GM19395 (cell line): ENCODE results near the gene PRRT3.
A peak's percentile ranks its signal among the peaks of the same experiment; 100 is the strongest.
"Not testable (repeated sequence)": the region's sequence is repeated elsewhere in the genome, so short reads cannot be mapped to it uniquely, and the experiment has no call there.

Source experiments
- ATAC-seq: cut with Tn5 transposase; IDR thresholded peaks from one replicate; pipeline ENCODE4 v1.9.1; 2021; ENCODE audit warnings: mild to moderate bottlenecking, moderate library complexity; ENCODE audit not compliant: unreplicated experiment

The PRRT3 gene

DNA sequence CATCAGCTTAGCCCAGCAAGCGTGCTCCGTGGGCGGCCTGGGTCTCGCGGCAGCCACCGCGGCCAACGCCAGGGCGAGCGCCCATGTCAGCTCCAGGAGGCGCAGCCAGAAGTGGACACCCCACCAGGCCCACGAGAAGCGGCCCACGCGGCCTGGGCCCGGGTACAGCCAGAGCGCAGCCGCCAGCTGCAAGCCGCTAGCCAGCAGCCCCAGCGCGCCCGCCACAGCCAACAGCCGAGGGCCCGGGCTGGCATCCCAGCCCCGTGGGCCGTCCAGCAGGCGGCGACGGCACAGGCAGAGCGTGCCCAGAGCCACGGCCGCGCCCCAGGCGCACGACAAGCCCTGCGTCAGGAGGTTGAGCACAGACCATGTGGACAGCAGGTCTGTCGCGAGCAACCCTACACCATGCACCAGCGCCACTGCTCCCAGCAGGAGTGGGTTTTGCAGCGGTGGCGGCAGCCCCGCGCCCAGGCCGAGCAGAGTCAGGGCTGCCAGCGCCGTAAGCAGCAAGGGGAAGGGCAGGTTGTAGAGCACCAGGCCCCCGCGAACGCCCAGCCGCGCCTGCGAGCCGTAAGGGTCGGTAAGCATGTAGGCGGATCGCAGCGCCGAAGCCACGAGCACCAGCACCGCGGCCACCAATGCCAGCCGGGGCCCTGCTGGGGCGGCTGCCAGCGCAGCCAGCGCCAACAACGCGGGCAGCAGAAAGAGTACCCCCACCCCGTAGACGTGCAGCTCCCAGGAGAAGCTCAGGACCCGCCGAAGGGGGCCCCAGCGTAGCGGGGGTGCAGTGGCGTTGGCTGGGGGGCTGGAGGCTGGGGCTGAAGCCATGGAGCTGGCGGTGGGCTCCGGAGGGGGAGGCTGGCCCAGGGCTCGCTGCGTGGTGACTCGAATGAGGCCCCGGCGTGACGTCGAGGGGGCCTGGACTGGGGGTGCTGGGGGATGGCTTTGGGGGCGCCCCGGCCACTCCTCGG is 4.9 kb downstream of the PRRT3 start:
- no peak for ATAC-seq

DNA sequence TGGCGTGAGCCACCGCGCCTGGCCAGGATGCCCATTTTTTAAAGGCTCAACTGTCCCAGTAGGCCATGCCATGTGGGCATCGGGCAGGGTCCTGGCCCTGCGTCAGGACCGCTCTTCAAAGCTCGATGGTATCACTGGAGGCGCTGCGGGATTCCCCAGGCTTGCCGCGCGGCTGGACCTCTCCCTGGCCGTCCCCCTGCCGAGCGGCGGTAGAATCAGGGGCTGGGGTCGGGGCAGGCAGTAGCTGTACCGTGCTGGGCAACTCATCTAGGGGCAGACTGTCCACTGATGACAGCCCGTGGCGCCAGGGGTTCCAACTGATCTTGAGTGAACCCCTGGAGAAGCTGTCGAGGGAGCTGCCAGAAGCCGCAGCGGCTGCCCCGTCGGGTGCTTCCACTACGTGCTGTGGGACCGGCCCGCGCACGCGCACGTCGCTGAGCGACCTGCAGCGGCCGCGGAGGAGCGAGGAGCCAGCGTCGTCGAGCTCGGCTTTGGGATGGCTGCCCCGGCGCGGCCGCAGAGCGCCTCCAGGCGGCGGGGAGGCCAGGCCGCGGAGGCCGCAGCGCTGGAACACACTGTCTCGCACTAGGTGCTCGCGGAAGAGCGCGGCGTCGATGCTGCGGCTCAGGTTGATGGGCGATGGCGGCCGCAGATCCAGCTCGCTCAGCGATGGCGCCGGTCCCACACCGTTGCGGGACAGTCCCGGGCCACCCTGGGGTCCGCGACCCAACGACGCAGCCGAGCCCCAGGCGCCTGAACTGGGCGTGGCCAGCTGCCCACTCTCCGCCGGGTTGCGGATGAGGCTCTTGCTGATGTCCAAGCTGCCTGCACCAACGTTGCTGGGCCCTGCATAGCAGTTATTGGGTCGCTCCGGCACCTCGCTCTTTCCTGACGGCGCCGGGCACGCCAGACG is 5.8 kb downstream of the PRRT3 start:
- peak; percentile 75 for ATAC-seq

DNA sequence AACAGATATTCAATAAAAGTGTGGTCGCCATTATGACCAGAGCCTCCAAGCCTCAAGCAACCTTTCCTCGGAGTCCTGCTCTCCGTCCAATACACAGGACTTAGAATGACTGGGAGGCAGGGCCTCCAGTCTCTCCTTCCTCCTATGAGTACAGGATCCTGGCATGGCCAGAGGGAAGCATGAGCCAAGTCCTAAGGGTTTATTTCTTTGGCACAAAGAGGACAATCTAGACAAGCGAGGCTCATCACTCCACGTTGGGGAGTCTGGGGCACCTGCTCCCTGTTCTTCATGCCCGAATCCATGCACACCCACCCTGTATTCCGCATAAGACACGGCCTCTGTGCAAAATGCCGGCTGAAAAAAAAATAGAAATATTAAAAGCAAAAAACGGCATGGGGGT is 6.8 kb downstream of the PRRT3 start:
- no peak for ATAC-seq

DNA sequence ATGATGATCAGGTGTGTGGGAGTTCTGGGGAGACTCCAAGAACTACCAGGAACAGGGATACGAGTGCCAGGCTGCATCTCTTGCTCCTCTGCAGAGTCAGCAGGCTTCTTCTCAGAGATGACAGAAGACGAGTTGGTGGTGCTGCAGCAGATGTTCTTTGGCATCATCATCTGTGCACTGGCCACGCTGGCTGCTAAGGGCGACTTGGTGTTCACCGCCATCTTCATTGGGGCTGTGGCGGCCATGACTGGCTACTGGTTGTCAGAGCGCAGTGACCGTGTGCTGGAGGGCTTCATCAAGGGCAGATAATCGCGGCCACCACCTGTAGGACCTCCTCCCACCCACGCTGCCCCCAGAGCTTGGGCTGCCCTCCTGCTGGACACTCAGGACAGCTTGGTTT is 7.9 kb downstream of the PRRT3 start:
- no peak for ATAC-seq

DNA sequence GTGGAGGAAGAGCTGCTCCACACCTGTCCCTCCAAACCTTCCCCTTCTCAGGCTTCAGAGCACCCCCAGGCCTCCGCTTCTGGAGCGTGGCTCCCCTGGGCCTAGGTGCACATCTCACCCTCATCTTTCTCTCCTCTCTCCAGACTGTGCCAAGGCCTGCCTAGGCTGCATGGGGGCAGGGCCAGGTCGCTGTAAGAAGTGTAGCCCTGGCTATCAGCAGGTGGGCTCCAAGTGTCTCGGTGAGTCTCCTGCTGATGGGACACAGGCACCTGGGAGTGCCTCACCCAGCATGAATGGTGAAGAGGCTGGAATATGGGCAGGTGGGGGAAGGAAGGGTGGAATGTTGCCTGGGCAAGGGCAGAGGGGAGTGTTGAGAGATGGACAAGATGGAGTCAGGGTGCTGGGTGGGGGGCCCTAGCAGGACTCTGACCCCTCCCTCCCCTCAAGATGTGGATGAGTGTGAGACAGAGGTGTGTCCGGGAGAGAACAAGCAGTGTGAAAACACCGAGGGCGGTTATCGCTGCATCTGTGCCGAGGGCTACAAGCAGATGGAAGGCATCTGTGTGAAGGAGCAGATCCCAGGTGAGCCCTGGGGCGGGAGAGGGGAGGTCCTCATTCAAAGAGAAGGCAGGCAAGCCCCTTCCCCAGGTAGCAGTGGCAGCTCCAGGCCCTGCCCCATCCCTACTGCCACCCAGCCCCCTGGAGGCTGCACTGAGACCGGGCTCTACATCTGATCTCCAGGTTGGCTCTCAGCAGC is 9.1 kb downstream of the PRRT3 start:
- no peak for ATAC-seq

DNA sequence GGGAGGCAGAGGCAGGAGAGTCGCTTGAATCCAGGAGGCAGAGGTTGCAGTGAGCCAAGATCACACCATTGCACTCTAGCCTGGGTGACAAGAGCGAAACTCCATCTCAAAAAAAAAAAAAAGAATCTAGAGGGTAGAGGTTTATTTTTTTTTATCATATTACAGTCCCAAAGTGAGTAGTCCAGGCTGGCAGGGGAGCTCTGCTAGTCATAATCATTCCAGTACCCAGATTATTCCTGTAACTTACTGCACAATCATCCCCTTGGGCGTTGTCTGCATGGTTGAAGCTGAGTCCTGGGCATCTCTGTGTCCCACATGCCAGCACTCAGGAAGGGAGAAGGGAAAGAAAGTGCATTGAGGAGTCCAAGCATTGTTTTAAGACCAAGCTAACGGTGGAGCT is 10.0 kb downstream of the PRRT3 start:
- no peak for ATAC-seq

DNA sequence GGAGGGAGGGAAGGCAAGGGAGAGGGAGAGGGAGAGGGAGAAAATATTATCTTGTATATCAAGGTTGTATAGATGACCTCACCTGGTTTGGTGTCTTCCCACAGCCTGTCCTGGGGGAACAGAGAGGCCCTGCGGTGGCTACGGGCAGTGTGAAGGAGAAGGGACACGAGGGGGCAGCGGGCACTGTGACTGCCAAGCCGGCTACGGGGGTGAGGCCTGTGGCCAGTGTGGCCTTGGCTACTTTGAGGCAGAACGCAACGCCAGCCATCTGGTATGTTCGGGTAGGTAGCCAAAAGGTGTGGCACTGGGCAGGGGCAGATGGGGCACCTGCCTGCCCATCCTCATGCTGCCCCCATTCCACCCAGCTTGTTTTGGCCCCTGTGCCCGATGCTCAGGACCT is 11.5 kb downstream of the PRRT3 start:
- ATAC-seq = no peak

DNA sequence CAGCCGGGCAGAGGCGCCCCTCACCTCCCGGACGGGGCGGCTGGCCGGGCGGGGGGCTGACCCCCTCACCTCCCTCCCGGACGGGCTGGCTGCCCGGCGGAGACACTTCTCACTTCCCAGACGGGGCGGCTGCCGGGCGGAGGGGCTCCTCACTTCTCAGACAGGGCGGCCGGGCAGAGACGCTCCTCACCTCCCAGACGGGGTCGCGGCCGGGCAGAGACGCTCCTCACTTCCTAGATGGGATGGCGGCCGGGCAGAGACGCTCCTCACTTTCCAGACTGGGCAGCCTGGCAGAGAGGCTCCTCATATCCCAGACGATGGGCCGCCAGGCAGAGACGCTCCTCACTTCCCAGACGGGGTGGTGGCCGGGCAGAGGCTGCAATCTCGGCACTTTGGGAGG is 12.3 kb downstream of the PRRT3 start:
- not testable (repeated sequence) for ATAC-seq

DNA sequence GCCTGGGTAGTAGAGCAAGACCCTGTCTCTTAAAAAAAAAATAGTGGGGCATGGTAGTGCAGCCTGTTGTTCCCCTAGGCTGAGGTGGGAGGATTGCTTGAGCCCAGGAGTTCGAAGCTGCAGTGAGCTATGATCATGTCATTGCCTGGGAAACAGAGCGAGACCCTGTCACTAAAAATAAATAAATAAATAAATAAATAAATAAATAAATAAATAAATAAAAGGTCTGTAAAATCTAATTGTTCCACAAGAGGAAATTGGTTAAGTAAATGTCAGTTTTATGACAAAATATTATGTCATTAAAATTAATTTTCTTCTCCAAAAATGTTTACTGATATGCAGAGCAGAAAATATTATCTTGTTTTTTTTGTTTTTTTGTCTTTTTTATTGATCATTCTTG is 13.2 kb downstream of the PRRT3 start:
- ATAC-seq = no peak

DNA sequence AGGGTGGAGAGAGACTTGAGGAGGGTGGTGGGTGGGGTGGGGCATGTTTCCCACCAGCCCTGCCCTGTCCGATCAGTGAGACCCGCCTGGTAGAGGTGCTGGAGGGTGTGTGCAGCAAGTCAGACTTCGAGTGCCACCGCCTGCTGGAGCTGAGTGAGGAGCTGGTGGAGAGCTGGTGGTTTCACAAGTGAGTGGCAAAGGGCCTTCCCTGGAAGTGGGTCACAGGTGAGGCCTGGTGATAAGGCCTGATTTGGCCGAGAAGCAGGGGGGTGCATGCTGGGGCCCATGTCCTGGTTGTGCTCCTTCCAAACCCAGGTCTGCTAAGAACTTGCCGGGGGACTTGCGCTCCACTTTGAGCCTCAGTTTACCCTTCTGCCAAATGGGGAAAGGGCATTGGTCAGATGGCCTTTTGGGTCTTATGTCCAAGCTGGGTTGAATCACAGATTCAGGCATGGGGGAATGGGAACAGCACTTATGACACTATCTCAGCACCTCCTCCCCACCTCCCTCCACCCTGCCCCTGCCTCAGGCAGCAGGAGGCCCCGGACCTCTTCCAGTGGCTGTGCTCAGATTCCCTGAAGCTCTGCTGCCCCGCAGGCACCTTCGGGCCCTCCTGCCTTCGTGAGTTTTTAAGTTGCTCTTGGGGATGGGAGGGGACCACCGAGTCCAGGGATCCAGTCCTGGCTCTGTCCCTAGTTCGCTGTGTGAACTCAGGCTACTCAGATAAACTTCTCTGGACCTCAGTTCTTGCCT is 14.5 kb downstream of the PRRT3 start:
- no peak for ATAC-seq

DNA sequence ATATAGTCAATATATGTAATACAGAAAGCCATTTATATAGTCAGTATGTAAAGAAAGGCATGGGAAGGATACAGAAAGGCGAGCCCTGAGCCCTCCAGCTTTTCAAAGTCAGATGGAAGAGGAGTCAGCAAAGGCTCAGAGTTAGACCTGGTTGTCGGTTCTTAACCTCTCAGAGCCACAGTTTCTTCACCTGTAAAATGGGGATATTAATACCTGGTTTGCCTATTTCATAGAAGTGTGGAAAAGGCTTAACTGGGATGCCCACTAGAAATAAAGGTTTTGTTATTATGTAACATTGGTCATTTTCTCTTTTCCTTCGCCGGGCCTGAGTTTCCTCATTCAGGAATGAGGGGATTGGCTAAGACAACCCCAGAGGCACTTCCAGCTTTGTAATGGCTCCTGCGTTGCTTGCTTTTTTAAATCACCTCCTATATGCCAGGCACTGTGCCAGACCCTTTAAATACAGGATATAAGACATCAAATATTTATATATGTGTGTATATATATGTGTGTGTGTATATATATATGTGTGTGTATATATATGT is 16.2 kb downstream of the PRRT3 start:
- ATAC-seq = no peak

DNA sequence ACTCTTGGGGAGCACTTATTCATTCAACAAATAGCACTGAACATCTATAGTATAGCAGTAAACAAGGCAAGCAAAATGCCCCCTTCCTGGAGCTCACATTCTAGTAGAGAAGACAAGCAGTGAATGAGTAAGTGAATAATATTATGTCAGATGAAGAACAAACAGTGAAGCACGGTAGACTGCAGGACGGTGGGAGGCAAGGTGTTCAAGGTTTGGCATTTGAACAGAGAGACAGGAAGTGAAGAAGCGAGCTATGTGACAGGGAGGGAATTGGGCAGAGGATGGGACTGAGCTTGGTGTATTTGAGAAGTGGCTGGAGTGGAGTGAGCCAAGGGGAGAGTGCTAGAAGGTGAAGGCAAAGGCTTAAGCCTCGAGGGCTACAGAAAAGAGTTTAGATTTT is 17.2 kb downstream of the PRRT3 start:
- no peak for ATAC-seq

DNA sequence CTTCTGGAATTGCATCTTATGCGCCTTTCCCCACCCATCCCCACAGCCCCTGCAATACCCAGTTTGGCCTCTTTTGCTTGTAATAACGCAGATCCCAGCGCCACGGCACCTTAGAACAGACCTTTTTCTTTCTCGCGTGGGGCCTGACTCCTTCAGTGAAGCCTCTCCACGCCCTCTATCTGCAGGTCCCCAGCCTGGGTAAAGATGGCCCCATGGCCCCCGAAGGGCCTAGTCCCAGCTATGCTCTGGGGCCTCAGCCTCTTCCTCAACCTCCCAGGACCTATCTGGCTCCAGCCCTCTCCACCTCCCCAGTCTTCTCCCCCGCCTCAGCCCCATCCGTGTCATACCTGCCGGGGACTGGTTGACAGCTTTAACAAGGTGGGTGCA is 18.0 kb downstream of the PRRT3 start:
- peak; percentile 2 for ATAC-seq

DNA sequence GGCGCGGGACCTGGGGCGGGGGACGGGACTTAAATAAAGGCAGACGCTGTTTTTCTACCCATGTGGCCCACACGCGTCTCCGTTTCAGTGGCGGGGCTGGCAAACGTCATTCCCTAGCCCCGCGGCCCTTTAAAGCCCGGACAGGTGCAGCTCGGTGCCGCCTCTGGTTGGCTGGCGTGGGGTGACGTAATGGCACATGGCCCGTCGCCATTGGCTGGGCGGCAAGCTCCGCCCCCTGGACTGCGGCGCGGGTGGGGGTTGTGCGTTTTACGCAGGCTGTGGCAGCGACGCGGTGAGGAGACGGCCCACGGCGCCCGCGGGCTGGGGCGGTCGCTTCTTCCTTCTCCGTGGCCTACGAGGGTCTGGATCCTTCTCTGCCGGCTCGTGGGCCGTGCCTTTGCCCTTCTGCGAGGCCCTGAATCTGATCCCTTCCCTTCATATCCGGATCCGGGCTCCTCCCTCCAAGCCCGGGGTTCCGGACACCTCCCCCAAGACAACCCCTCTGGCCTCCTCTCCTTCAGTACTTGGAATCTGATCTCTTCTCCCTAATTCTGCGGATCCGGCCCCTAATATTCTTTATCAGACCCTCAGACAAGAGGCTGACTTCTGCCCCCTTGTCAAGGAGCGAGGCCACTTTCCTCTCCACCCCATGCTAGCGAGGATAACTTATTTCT is 18.5 kb downstream of the PRRT3 start, which contains the start of gene CRELD1:
Gene CRELD1 (plus strand): TSS at position 274 of the 674 bp plus-strand sequence. CDS start 605 bp downstream, outside the sequence.
- ATAC-seq = peak; percentile 88

DNA sequence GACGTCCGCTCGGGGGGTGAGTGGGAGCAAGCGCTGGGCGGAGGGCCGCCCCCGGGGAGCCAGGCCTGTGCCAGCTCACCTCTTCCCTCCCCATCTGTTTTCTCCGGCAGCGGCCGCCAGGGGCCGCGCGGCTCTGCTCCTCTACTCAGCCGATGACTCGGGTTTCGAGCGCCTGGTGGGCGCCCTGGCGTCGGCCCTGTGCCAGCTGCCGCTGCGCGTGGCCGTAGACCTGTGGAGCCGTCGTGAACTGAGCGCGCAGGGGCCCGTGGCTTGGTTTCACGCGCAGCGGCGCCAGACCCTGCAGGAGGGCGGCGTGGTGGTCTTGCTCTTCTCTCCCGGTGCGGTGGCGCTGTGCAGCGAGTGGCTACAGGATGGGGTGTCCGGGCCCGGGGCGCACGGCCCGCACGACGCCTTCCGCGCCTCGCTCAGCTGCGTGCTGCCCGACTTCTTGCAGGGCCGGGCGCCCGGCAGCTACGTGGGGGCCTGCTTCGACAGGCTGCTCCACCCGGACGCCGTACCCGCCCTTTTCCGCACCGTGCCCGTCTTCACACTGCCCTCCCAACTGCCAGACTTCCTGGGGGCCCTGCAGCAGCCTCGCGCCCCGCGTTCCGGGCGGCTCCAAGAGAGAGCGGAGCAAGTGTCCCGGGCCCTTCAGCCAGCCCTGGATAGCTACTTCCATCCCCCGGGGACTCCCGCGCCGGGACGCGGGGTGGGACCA is 19.2 kb downstream of the PRRT3 start:
- peak; percentile 65 for ATAC-seq

DNA sequence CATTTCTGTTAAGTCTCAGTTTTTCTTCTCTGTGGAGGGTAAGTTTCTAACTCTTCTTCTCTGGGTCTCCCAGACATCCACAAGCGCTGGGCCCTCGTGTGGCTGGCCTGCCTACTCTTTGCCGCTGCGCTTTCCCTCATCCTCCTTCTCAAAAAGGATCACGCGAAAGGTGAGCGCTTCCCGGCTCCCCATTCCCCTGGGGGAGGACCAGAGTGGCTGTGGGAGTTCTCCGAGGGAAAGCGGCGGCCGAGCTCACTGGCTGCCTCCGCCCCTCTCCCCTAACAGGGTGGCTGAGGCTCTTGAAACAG is 19.7 kb downstream of the PRRT3 start:
- ATAC-seq = no peak

DNA sequence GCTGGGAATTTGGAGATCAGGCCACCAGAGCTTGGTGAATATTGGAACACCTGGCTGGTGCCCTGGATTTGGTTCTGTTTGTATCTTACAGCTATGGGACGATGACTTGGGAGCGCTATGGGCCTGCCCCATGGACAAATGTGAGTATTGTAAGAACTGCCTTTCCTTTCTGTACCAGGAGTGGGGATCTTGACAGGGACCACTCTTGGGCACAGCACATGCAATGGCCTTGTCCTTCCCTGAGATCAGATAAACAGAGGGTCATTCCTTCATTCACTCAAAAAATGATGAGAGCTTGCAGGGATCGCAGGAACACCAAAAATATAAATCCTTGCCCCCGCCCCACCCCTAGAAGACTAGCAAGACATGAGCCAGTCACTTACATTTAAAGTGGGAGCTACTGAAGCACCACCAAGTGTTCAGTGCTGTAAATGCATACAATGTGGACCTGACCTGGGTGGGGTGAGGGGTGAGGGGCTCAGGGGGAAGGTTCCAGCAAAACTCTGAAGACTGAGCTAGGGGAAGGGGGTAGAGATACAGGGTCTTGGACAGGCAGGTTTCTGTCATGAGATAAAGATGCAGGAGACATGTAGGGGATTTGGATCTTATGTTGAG is 21.3 kb downstream of the PRRT3 start:
- no peak for ATAC-seq

DNA sequence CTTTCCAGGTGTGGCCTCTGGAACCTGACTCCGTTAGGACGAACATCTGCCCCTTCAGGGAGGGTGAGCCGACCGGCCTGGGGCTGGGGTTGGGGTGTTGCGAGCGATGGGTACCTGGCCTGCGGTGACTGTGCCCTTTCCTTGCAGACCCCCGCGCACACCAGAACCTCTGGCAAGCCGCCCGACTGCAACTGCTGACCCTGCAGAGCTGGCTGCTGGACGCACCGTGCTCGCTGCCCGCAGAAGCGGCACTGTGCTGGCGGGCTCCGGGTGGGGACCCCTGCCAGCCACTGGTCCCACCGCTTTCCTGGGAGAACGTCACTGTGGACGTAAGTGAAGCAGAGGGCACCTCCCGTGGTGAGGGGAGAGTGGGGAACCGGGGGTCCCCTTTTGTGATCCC is 24.1 kb downstream of the PRRT3 start:
- no peak for ATAC-seq
